ENCODE results near the gene GRIN2A.

DNA sequence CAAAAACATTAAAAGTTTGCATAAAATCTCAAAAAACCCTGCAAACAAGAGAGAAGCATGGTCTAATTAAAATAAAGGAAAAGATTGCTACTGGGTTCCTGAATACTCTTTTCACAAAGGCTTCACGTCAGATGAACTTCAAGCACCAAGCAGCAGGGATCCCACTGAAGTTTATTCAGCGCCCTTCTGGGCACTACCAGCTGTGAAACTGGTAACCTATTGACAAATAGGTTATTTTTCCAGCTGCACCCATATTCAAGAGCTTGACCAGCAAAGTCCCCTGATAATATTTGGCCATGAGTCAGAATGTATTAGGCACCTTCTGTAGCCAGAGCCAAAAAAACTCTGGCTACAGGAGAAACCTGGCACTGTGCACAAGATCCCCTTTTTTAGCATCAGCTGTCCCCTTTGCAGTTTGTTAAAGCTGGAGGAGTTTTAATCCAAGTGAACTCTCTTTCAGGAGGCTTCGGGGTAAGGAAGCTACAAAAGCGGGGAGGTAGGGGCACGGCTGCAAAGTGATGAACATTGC is 60.3 kb downstream of the GRIN2A start:
- TF ChIP-seq, protein P1, sequence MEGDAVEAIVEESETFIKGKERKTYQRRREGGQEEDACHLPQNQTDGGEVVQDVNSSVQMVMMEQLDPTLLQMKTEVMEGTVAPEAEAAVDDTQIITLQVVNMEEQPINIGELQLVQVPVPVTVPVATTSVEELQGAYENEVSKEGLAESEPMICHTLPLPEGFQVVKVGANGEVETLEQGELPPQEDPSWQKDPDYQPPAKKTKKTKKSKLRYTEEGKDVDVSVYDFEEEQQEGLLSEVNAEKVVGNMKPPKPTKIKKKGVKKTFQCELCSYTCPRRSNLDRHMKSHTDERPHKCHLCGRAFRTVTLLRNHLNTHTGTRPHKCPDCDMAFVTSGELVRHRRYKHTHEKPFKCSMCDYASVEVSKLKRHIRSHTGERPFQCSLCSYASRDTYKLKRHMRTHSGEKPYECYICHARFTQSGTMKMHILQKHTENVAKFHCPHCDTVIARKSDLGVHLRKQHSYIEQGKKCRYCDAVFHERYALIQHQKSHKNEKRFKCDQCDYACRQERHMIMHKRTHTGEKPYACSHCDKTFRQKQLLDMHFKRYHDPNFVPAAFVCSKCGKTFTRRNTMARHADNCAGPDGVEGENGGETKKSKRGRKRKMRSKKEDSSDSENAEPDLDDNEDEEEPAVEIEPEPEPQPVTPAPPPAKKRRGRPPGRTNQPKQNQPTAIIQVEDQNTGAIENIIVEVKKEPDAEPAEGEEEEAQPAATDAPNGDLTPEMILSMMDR (conservative IDR thresholded peaks at IDR 0.05), result no peak
- no peak for TF ChIP-seq ZFX (IDR thresholded peaks at IDR 0.05)

Data from C4-2B (cell line).